Fibroblast of the aortic adventitia (primary cell): Measurements from ENCODE around the gene NDUFAF3. TPM values are rescaled to one million over a fixed set of nuclear protein-coding genes. Genes with fewer than 3 reads are reported as not detected.

ENCODE experiments used
- DNase-seq: peaks from one replicate; pipeline ENCODE4 v3.0.0-alpha.2; 2010; ENCODE audit warnings: low read depth
- H3K4me3 ChIP-seq: 2 replicates; pipeline ENCODE4 v1.5.1; 2011; ENCODE audit warnings: low read depth, mild to moderate bottlenecking, control low read depth, low read length, moderate library complexity
- total RNA-seq: library from RNA; depleted of rRNA; stranded (reverse); fragments of >200 nt; gene quantifications from 2 replicates; pipeline ENCODE4 v1.2.3, GENCODE V29; 2012; ENCODE audit warnings: low replicate concordance
- TF ChIP-seq, protein P1 (sequence below): IDR thresholded peaks from 2 replicates; pipeline ENCODE4 v1.5.1; 2011; ENCODE audit warnings: mild to moderate bottlenecking, low read length, control low read depth, inconsistent platforms; ENCODE audit not compliant: insufficient read depth

Gene NDUFAF3
- total RNA-seq, 1 donor: 41.0 TPM

DNA sequence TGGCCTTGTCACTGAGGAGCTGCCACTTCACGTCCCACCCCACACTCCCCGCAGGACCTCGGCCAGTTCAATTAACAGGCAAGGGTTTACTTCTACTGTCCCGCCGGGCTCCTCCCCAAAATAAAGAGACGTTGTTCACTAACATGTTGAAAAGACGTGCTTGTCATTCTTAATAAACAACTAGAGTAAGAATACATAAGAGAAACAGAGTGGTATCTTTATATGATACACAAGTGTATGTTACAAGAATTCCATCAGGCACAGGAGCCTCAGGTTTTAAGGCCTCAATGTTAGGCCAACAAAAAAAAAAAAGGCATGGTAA, 7.6 kb downstream of the NDUFAF3 start:
- H3K4me3 ChIP-seq: peak overlapping the region; percentile 32
- TF ChIP-seq, protein P1, sequence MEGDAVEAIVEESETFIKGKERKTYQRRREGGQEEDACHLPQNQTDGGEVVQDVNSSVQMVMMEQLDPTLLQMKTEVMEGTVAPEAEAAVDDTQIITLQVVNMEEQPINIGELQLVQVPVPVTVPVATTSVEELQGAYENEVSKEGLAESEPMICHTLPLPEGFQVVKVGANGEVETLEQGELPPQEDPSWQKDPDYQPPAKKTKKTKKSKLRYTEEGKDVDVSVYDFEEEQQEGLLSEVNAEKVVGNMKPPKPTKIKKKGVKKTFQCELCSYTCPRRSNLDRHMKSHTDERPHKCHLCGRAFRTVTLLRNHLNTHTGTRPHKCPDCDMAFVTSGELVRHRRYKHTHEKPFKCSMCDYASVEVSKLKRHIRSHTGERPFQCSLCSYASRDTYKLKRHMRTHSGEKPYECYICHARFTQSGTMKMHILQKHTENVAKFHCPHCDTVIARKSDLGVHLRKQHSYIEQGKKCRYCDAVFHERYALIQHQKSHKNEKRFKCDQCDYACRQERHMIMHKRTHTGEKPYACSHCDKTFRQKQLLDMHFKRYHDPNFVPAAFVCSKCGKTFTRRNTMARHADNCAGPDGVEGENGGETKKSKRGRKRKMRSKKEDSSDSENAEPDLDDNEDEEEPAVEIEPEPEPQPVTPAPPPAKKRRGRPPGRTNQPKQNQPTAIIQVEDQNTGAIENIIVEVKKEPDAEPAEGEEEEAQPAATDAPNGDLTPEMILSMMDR: no peak
- DNase-seq: no peak

DNA sequence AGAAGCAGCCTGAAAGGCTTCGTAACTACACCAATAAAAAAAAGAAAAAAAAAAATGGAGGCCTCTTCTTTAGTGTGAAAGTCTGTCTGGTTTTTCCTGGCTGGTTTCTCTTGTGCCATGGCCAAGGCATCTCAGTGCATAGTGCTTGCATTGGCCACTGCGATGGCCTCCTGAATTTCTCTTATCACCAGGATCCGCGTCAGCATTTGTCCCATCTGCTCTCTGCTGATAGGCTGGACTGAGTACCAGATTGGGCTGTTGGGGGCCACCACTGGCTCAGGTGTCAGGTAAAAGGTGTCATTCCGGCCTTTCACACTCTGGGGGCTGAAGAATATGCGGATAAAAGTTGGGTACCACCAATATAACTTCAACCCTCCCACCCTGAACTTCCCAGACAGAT, 8.4 kb downstream of the NDUFAF3 start:
- DNase-seq: no peak
- TF ChIP-seq, protein P1: no peak
- no peak overlapping the region for H3K4me3 ChIP-seq

DNA sequence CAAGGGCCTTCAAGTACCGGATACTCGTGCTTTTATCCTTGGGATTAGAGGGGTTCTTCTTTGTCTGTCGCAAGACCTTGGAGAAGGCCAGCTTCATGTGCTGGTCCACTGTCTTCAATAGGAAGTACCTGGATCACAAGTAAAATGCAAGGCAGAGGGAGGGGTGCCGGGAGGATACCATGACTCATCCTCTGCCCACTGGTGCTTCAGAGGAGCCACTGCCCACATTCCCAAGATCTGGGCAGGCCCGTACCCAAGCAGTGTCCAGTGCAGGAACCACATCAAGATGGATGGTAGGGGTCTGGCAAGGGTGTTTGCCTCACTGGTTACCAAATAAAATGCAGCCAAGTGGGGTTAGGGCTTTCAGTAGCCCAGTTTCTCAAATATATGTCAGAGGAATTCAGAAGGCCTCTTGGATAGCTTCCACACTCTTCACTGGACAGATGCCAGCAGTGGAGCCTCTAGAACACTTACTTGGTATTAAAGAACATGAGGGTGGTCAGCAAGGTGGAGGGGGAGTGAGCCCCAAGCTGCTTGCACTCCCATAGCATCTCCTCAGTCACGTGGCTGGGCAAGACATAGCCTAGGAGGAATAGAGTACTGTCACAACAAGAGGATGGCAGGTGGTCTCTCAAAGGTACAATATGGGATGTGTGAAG, 10.9 kb downstream of the NDUFAF3 start:
- TF ChIP-seq, protein P1: no peak
- H3K4me3 ChIP-seq: no peak overlapping the region
- DNase-seq: no peak

DNA sequence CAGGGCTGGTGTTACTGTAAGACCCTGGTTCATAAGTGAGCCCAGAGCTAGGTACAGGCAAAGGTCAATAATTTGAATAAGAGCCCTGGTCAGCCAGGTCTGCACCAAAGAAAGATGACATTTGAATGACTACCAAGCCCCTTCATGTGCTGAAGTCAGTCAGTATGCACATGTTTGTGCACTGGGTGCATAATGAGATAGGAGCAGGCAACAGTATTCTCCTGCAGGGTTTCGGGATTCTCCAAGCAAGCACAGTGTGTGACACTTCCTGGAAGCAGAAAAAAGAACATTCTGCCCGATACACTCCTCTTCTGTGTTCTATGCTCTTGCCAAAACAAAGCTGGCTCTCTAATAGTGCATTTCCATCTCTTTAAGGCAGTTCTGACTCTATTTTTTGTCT, 12.7 kb downstream of the NDUFAF3 start:
- no peak overlapping the region for H3K4me3 ChIP-seq
- TF ChIP-seq, protein P1: no peak
- DNase-seq: no peak

DNA sequence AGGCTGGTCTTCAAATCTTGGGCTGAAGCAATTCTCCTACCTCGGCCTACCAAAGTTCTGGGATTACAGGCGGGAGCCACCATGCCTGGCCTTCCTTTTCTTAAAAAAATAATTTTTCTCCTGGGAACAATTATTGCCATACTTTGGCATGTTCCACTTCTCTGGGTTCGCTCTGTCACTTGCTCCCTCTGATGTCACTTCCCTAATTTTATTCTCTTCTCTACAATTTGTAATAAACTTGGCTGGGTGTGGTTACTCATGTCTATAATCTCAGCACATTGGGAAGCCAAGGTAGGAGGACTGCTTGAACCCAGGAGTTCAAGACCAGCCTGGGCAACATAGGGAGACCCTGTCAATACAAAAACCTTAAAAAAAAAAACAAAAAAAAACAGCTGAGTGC, 13.4 kb downstream of the NDUFAF3 start:
- no peak for DNase-seq
- TF ChIP-seq, protein P1: no peak
- H3K4me3 ChIP-seq: no peak overlapping the region

DNA sequence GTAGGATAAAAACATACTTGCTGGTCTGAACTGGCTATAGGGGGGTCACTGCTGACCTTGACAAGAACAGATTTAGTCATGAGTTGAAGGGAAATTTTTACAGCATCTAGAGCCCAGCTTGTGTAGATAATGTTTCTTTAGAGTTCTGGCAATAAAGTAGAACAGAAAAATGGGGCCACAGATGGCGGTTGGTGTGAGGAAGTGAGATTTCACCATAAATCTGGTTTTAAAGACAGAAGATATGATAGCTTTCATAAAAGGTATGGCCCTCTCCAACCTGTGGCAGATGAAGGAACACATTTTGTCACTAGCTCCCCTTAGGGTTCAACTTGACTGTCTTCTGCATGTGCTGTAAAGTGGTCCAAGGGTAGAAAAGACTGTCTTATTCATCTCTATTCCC, 31.6 kb downstream of the NDUFAF3 start:
- no peak for DNase-seq
- H3K4me3 ChIP-seq: no peak overlapping the region
- TF ChIP-seq, protein P1: no peak

DNA sequence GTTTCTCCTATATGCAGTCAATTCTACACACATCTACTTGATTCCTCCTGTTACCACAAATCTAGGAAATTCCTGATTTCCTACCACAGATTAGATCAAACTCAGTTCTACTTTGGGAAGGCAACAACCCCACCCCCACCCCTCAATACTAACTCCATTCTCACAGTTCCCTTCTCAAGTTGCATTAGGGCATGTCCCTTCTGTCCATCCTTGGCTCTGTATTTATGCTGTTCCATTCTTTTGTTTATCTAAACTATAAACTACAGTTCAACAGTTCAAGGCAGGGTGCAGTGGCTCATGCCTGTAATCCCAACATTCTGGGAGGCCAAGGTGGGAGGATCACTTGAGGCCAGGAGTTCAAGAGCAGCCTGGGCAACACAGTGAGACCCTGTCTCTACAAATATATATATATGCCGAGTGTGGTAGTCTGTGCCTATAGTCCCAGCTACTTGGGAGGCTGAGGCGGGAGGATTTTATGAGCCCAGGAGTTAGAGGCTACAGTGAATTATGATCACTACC, 32.5 kb downstream of the NDUFAF3 start:
- TF ChIP-seq, protein P1: no peak
- no peak for DNase-seq
- H3K4me3 ChIP-seq: no peak overlapping the region
